Body of pancreas (tissue), 4 donors: ENCODE measurements around the gene HCRT.

Source experiments
- POLR2A ChIP-seq, 3 donors: fragments of 450-650 bp; IDR thresholded peaks; one replicate each; pipeline ENCODE4 v1.6.1; 2016; ENCODE audit warnings: antibody characterized with exemption in 3 of 3, mild to moderate bottlenecking in 2 of 3
- TF ChIP-seq, protein P1 (sequence below), 7 experiments: fragments of 450-650 bp in 4 of 7; fragments of 200-600 bp in 3 of 7; sonication (generic) in 3 of 7; IDR thresholded peaks; one replicate each; pipeline ENCODE4 v1.5.1; 2016 to 2019; ENCODE audit warnings: antibody characterized with exemption in 7 of 7

DNA sequence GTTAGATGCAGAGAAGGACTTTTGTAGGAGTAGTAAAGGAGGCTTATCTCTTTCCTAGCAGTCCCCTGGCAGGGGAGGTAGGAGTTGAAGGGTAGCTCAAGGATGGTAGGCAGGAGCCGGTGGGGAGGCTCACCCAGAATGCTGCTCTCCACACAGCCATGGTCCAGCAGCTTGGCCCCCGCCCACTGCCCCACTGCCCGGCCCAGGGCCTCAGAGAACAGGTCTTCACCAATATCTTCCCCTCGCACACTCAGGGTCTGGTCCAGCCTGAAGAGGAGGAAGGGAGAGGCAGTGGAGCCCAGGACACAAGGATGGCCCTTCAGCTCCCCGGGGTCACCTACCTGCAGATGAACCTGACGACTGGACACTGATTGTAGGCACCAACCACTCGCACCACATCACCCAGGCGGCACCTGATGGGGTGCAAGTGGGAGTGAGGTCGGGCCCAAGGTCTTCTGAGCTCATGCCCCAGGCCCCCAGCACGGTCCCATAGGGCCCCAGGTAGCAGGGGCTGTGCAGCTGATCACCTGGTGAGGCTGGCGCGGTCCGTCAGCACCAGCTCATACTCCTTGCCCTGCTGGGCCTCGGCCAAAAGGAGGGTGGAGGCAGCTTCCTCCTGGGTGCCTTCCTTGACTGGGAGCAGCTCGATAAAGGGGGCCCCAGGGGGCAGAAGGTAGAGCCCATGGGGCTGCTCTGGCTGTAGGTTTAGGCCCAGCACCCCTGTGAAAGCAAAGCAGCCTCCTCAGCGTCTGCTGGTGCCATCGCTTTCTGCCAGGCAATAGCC is 5.4 kb upstream of the HCRT start:
- no peak for TF ChIP-seq POLR2A (IDR thresholded peaks at IDR 0.05)
- TF ChIP-seq, protein P1, sequence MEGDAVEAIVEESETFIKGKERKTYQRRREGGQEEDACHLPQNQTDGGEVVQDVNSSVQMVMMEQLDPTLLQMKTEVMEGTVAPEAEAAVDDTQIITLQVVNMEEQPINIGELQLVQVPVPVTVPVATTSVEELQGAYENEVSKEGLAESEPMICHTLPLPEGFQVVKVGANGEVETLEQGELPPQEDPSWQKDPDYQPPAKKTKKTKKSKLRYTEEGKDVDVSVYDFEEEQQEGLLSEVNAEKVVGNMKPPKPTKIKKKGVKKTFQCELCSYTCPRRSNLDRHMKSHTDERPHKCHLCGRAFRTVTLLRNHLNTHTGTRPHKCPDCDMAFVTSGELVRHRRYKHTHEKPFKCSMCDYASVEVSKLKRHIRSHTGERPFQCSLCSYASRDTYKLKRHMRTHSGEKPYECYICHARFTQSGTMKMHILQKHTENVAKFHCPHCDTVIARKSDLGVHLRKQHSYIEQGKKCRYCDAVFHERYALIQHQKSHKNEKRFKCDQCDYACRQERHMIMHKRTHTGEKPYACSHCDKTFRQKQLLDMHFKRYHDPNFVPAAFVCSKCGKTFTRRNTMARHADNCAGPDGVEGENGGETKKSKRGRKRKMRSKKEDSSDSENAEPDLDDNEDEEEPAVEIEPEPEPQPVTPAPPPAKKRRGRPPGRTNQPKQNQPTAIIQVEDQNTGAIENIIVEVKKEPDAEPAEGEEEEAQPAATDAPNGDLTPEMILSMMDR (IDR thresholded peaks at IDR 0.05) = no peak
